ENCODE measurements around the gene RGL2. TPM values are rescaled to one million over a fixed set of nuclear protein-coding genes. Genes with fewer than 3 reads are reported as not detected.

The RGL2 gene
- total RNA-seq, 1 experiment from 2014 or later = 84.4 TPM

DNA sequence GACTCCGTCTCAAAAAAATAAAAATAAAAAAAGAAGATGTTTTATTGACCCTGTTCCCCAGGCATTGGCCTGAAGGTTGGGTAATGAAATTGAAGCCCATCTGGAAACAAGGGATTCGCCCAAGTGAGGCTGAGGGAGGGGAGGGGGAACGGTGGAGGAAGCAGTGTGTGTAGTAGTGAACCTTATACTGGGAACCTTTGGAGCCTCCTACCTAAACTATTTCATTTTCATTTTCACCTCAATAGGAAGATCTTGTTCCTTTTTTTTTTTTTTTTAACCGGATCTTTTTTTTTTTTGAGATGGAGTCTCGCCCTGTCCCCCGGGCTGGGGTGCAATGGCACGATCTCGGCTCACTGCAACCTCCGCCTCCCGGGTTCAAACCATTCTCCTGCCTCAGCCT lies 32.0 kb upstream of the RGL2 start:
- H3K9me3 ChIP-seq (ENCODE audit: control insufficient read depth, insufficient read depth, low read depth, low read length) = no peaks in the 10 kb centered on the region
- CTCF ChIA-PET = no interaction called here
- intact Hi-C loops (cut with micrococcal nuclease; ENCODE audit: unreplicated experiment) = no loop called here

DNA sequence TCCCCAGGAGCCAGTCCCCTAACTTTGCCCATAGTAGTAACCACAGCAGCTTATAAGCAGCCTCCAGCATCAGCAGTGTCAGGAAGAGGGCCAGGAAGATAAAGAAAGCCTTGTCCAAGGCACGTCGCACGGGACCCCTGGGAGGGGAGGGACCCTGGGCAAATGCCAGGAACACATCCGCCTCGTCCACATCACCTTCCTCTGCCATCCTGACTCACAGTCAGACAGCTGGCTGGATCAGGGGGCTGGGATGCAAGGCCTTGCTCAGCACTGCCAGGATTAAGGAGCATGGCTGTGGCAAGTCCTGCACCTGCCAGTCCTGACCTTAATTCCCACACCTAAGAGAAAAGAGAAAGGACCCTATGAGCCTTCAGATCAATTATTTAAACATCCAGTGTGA lies 30.3 kb upstream of the RGL2 start:
- BruUV-seq (replicated peaks) = no TSS peak
- no peak for DNase-seq (ENCODE audit: low read depth, low spot score)
- in situ Hi-C loops (cut with HindIII; ENCODE audit: low pct_unique_long_range_greater_than_20kb, low sequenced_read_pairs) = no loop called here

More for the DNA sequence above, 32.0 kb upstream of the RGL2 start:
- no peaks in the 10 kb centered on the region for H3K36me3 ChIP-seq (ENCODE audit: control insufficient read depth, insufficient read depth, low read length)
- no peak for DNase-seq (ENCODE audit: low read depth, low spot score)
- in situ Hi-C loops (cut with HindIII; ENCODE audit: low pct_unique_long_range_greater_than_20kb, low sequenced_read_pairs) = no loop called here
- BruUV-seq (replicated peaks) = no TSS peak
- POLR2A ChIA-PET = no interaction called here
- no peaks in the 10 kb centered on the region for H3K4me1 ChIP-seq (ENCODE audit: control insufficient read depth, insufficient read depth, low read length)
- H3K4me3 ChIP-seq (ENCODE audit: low read depth in 2 of 2, low read length in 2 of 2) = no peak overlapping the region
- TF ChIP-seq POLR2AphosphoS5 (IDR thresholded peaks at IDR 0.05; ENCODE audit: low read depth, low read length) (no peak), TCF7L2 (IDR thresholded peaks at IDR 0.05; ENCODE audit: low read depth, low read length) (no peak), SIN3A (IDR thresholded peaks at IDR 0.05; ENCODE audit: borderline replicate concordance, insufficient read depth, low read depth, low read length) (no peak)
- TF ChIP-seq, protein P1, sequence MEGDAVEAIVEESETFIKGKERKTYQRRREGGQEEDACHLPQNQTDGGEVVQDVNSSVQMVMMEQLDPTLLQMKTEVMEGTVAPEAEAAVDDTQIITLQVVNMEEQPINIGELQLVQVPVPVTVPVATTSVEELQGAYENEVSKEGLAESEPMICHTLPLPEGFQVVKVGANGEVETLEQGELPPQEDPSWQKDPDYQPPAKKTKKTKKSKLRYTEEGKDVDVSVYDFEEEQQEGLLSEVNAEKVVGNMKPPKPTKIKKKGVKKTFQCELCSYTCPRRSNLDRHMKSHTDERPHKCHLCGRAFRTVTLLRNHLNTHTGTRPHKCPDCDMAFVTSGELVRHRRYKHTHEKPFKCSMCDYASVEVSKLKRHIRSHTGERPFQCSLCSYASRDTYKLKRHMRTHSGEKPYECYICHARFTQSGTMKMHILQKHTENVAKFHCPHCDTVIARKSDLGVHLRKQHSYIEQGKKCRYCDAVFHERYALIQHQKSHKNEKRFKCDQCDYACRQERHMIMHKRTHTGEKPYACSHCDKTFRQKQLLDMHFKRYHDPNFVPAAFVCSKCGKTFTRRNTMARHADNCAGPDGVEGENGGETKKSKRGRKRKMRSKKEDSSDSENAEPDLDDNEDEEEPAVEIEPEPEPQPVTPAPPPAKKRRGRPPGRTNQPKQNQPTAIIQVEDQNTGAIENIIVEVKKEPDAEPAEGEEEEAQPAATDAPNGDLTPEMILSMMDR (IDR thresholded peaks at IDR 0.05) = no peak
- TF ChIP-seq, protein P2, sequence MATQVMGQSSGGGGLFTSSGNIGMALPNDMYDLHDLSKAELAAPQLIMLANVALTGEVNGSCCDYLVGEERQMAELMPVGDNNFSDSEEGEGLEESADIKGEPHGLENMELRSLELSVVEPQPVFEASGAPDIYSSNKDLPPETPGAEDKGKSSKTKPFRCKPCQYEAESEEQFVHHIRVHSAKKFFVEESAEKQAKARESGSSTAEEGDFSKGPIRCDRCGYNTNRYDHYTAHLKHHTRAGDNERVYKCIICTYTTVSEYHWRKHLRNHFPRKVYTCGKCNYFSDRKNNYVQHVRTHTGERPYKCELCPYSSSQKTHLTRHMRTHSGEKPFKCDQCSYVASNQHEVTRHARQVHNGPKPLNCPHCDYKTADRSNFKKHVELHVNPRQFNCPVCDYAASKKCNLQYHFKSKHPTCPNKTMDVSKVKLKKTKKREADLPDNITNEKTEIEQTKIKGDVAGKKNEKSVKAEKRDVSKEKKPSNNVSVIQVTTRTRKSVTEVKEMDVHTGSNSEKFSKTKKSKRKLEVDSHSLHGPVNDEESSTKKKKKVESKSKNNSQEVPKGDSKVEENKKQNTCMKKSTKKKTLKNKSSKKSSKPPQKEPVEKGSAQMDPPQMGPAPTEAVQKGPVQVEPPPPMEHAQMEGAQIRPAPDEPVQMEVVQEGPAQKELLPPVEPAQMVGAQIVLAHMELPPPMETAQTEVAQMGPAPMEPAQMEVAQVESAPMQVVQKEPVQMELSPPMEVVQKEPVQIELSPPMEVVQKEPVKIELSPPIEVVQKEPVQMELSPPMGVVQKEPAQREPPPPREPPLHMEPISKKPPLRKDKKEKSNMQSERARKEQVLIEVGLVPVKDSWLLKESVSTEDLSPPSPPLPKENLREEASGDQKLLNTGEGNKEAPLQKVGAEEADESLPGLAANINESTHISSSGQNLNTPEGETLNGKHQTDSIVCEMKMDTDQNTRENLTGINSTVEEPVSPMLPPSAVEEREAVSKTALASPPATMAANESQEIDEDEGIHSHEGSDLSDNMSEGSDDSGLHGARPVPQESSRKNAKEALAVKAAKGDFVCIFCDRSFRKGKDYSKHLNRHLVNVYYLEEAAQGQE (IDR thresholded peaks at IDR 0.05; ENCODE audit: insufficient read depth in 1 of 2, low read depth in 2 of 2, low read length in 1 of 2) = no peak
- no peaks in the 10 kb centered on the region for H3K27me3 ChIP-seq (ENCODE audit: control insufficient read depth, insufficient read depth, low read length)
- no peak overlapping the region for H3K27ac ChIP-seq (ENCODE audit: low read length)
- ATAC-seq = no peak

More for the DNA sequence above, 30.3 kb upstream of the RGL2 start:
- Histone ChIP-seq H3K4me3 (ENCODE audit: low read depth in 2 of 2, low read length in 2 of 2) (no peak overlapping the region), H3K27ac (ENCODE audit: low read length) (no peak overlapping the region), H3K9me3 (ENCODE audit: control insufficient read depth, insufficient read depth, low read depth, low read length) (no peaks in the 10 kb centered on the region), H3K4me1 (ENCODE audit: control insufficient read depth, insufficient read depth, low read length) (peaks cover 3% of the 10 kb centered on the region), H3K27me3 (ENCODE audit: control insufficient read depth, insufficient read depth, low read length) (no peaks in the 10 kb centered on the region), H3K36me3 (ENCODE audit: control insufficient read depth, insufficient read depth, low read length) (no peaks in the 10 kb centered on the region)
- TF ChIP-seq, protein P2 (IDR thresholded peaks at IDR 0.05; ENCODE audit: insufficient read depth in 1 of 2, low read depth in 2 of 2, low read length in 1 of 2) = no peak
- TF ChIP-seq SIN3A (IDR thresholded peaks at IDR 0.05; ENCODE audit: borderline replicate concordance, insufficient read depth, low read depth, low read length) (no peak), TCF7L2 (IDR thresholded peaks at IDR 0.05; ENCODE audit: low read depth, low read length) (no peak), POLR2AphosphoS5 (IDR thresholded peaks at IDR 0.05; ENCODE audit: low read depth, low read length) (no peak)
- TF ChIP-seq, protein P1 (IDR thresholded peaks at IDR 0.05) = no peak
- ChIA-PET CTCF (no interaction called here), POLR2A (interaction anchor here (0.7 kb wide), 1 partner anchor 66 kb away, joined by 11 read pairs; no protein-coding TSS in a partner anchor)
- intact Hi-C loops (cut with micrococcal nuclease; ENCODE audit: unreplicated experiment) = no loop called here
- ATAC-seq = peak; percentile 62; the same call in 1 of the 2 replicates
